Chondrocyte (in vitro differentiated cells): ENCODE results near the gene KLHL22. TPM values are rescaled to one million over a fixed set of nuclear protein-coding genes. Genes with fewer than 3 reads are reported as not detected.

ENCODE experiments used
- DNase-seq: peaks from one replicate; pipeline ENCODE4 v3.0.0; 2021; ENCODE audit warnings: mixed read lengths, low spot score
- H3K27ac Mint-ChIP-seq: one replicate; pipeline ENCODE4 v1.8.0; 2021; ENCODE audit warnings: mild to moderate bottlenecking, moderate library complexity, mixed read lengths; ENCODE audit not compliant: unreplicated experiment
- H3K27me3 Mint-ChIP-seq: 2 replicates; pipeline ENCODE4 v1.8.0; 2021; ENCODE audit warnings: low read depth, mixed read lengths
- H3K36me3 Mint-ChIP-seq: 2 replicates; pipeline ENCODE4 v1.8.0; 2021; ENCODE audit warnings: low read depth, mixed read lengths
- H3K4me1 Mint-ChIP-seq: 2 replicates; pipeline ENCODE4 v1.8.0; 2021; ENCODE audit warnings: low read depth, mild to moderate bottlenecking, mixed read lengths
- H3K4me3 Mint-ChIP-seq: one replicate; pipeline ENCODE4 v1.8.0; 2021; ENCODE audit warnings: mild to moderate bottlenecking, moderate library complexity, mixed read lengths; ENCODE audit not compliant: unreplicated experiment
- H3K9me3 Mint-ChIP-seq: 2 replicates; pipeline ENCODE4 v1.8.0; 2021; ENCODE audit warnings: low read depth, mixed read lengths
- total RNA-seq: library from RNA; stranded (reverse); gene quantifications from 3 replicates; pipeline ENCODE4 v1.2.1, GENCODE V29; 2021
- TF ChIP-seq, protein P1 (sequence below): fragments of 200-600 bp; sonication (generic); IDR thresholded peaks from 2 replicates; pipeline ENCODE4 v1.5.0; 2021; ENCODE audit warnings: antibody characterized with exemption, mild to moderate bottlenecking, moderate library complexity

Gene KLHL22
- total RNA-seq, 1 donor from 2014 or later: 37.3 TPM

GRCh38 chr22:20514658-20515406 is 19.2 kb upstream of the KLHL22 start:
- H3K9me3 Mint-ChIP-seq: no peaks in the 10 kb centered on the region
- H3K27ac Mint-ChIP-seq: peak overlapping the region; percentile 96
- H3K36me3 Mint-ChIP-seq: peaks cover 3% of the 10 kb centered on the region
- TF ChIP-seq, protein P1, sequence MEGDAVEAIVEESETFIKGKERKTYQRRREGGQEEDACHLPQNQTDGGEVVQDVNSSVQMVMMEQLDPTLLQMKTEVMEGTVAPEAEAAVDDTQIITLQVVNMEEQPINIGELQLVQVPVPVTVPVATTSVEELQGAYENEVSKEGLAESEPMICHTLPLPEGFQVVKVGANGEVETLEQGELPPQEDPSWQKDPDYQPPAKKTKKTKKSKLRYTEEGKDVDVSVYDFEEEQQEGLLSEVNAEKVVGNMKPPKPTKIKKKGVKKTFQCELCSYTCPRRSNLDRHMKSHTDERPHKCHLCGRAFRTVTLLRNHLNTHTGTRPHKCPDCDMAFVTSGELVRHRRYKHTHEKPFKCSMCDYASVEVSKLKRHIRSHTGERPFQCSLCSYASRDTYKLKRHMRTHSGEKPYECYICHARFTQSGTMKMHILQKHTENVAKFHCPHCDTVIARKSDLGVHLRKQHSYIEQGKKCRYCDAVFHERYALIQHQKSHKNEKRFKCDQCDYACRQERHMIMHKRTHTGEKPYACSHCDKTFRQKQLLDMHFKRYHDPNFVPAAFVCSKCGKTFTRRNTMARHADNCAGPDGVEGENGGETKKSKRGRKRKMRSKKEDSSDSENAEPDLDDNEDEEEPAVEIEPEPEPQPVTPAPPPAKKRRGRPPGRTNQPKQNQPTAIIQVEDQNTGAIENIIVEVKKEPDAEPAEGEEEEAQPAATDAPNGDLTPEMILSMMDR: no peak
- peaks cover 59% of the 10 kb centered on the region for H3K4me1 Mint-ChIP-seq
- no peak for DNase-seq
- no peaks in the 10 kb centered on the region for H3K27me3 Mint-ChIP-seq
- no peak overlapping the region for H3K4me3 Mint-ChIP-seq

GRCh38 chr22:20511578-20512229 is 16.1 kb upstream of the KLHL22 start:
- Mint-ChIP-seq H3K9me3 (no peaks in the 10 kb centered on the region), H3K27ac (peak overlapping the region; percentile 83), H3K36me3 (peaks cover 7% of the 10 kb centered on the region), H3K4me1 (peaks cover 67% of the 10 kb centered on the region), H3K27me3 (no peaks in the 10 kb centered on the region), H3K4me3 (no peak overlapping the region)
- TF ChIP-seq, protein P1: no peak
- DNase-seq: no peak

- Mint-ChIP-seq H3K27ac (peak overlapping the region; percentile 99), H3K27me3 (no peaks in the 10 kb centered on the region), H3K36me3 (peaks cover 7% of the 10 kb centered on the region), H3K4me1 (peaks cover 68% of the 10 kb centered on the region), H3K4me3 (peak overlapping the region; percentile 98), H3K9me3 (no peaks in the 10 kb centered on the region)
- TF ChIP-seq, protein P1: no peak
- DNase-seq: no peak
These were observed 15.4 kb upstream of the KLHL22 start for GRCh38 chr22:20510811-20511577.

GRCh38 chr22:20509344-20510047 is 13.9 kb upstream of the KLHL22 start:
- H3K4me1 Mint-ChIP-seq: peaks cover 59% of the 10 kb centered on the region
- H3K9me3 Mint-ChIP-seq: no peaks in the 10 kb centered on the region

More at GRCh38 chr22:20509344-20510047, 13.9 kb upstream of the KLHL22 start:
- Mint-ChIP-seq H3K27me3 (no peaks in the 10 kb centered on the region), H3K27ac (peak overlapping the region; percentile 99), H3K36me3 (peaks cover 6% of the 10 kb centered on the region), H3K4me3 (peak overlapping the region; percentile 98)
- DNase-seq: no peak
- TF ChIP-seq, protein P1: no peak
